GM18520 (cell line): Measurements from ENCODE around the gene IDH3B.
"Not testable (repeated sequence)": the region's sequence is repeated elsewhere in the genome, so short reads cannot be mapped to it uniquely, and the experiment has no call there.

Experiments used
- ATAC-seq: cut with Tn5 transposase; IDR thresholded peaks from one replicate; pipeline ENCODE4 v1.9.1; 2021; ENCODE audit not compliant: unreplicated experiment

IDH3B gene

GRCh38 chr20:2695206-2695983, 31.4 kb upstream of the IDH3B start:
- no peak for ATAC-seq

- no peak for ATAC-seq
Measured at GRCh38 chr20:2694519-2694918, 30.5 kb upstream of the IDH3B start.

GRCh38 chr20:2694008-2694471, 30.0 kb upstream of the IDH3B start:
- ATAC-seq = no peak

GRCh38 chr20:2693286-2694007, 29.4 kb upstream of the IDH3B start:
- ATAC-seq = no peak

- ATAC-seq = no peak
Measured at GRCh38 chr20:2692886-2693285, 28.9 kb upstream of the IDH3B start.

- ATAC-seq = no peak
Measured at GRCh38 chr20:2692036-2692885, 28.2 kb upstream of the IDH3B start, which contains the start of gene EBF4. EBF4 (plus strand) TSS chr20:2692780; CDS start chr20:2693646, 866 bp downstream.

GRCh38 chr20:2691663-2692035, 27.6 kb upstream of the IDH3B start:
- ATAC-seq = no peak

GRCh38 chr20:2691127-2691526, 27.1 kb upstream of the IDH3B start:
- ATAC-seq = no peak

- ATAC-seq = no peak
Measured at GRCh38 chr20:2690718-2691117, 26.7 kb upstream of the IDH3B start.

GRCh38 chr20:2690213-2690612, 26.2 kb upstream of the IDH3B start:
- no peak for ATAC-seq

- ATAC-seq = no peak
Measured at GRCh38 chr20:2688041-2688591, 24.1 kb upstream of the IDH3B start.

- ATAC-seq = no peak
Measured at GRCh38 chr20:2687514-2687913, 23.5 kb upstream of the IDH3B start.

GRCh38 chr20:2684817-2685216, 20.8 kb upstream of the IDH3B start:
- ATAC-seq = not testable (repeated sequence)

- not testable (repeated sequence) for ATAC-seq
Measured at GRCh38 chr20:2682040-2682439, 18.0 kb upstream of the IDH3B start.

- no peak for ATAC-seq
Measured at GRCh38 chr20:2680046-2680445, 16.0 kb upstream of the IDH3B start.

GRCh38 chr20:2673453-2673852, 9.4 kb upstream of the IDH3B start:
- ATAC-seq = no peak

GRCh38 chr20:2672446-2672845, 8.4 kb upstream of the IDH3B start:
- no peak for ATAC-seq

GRCh38 chr20:2671977-2672376, 8.0 kb upstream of the IDH3B start:
- ATAC-seq = no peak

- ATAC-seq = no peak
Measured at GRCh38 chr20:2663364-2663886, 591 bp downstream of the IDH3B start.

GRCh38 chr20:2659547-2659946, 4.5 kb downstream of the IDH3B start:
- ATAC-seq = no peak
